ENCODE measurements around the gene AKR1C3.
"Not testable (repeated sequence)": the region's sequence is repeated elsewhere in the genome, so short reads cannot be mapped to it uniquely, and the experiment has no call there.

AKR1C3 gene

GRCh38 chr10:5088703-5089261, 5.4 kb upstream of the AKR1C3 start:
- ATAC-seq (no peak), DNase-seq (no peak)

- no peak for DNase-seq
- ATAC-seq: no peak
These were observed 4.3 kb upstream of the AKR1C3 start for GRCh38 chr10:5089865-5090264.

GRCh38 chr10:5090551-5090950, 3.7 kb upstream of the AKR1C3 start:
- DNase-seq (no peak), ATAC-seq (no peak)

- no peak for ATAC-seq
These were observed 3.0 kb upstream of the AKR1C3 start for GRCh38 chr10:5091196-5091595.

GRCh38 chr10:5092375-5092774, 1.8 kb upstream of the AKR1C3 start:
- DNase-seq (no peak), ATAC-seq (no peak)

More at GRCh38 chr10:5091196-5091595, 3.0 kb upstream of the AKR1C3 start:
- DNase-seq: no peak

GRCh38 chr10:5092848-5093790, 1.1 kb upstream of the AKR1C3 start:
- no peak for DNase-seq
- ATAC-seq: no peak

GRCh38 chr10:5095687-5096086, 1.5 kb downstream of the AKR1C3 start:
- DNase-seq: no peak
- ATAC-seq: no peak

- DNase-seq (no peak), ATAC-seq (no peak)
These were observed 1.9 kb downstream of the AKR1C3 start for GRCh38 chr10:5096108-5096507.

GRCh38 chr10:5102479-5102878, 8.3 kb downstream of the AKR1C3 start:
- not testable (repeated sequence) for DNase-seq, ATAC-seq

GRCh38 chr10:5103481-5103880, 9.3 kb downstream of the AKR1C3 start:
- DNase-seq (no peak), ATAC-seq (no peak)

GRCh38 chr10:5105626-5106025, 11.4 kb downstream of the AKR1C3 start:
- no peak for DNase-seq
- ATAC-seq: no peak

GRCh38 chr10:5106553-5106952, 12.3 kb downstream of the AKR1C3 start:
- DNase-seq: no peak
- no peak for ATAC-seq

- ATAC-seq: no peak
- no peak for DNase-seq
These were observed 13.8 kb downstream of the AKR1C3 start for GRCh38 chr10:5107860-5108526.

GRCh38 chr10:5108658-5109416, 14.6 kb downstream of the AKR1C3 start:
- ATAC-seq (no peak), DNase-seq (no peak)

GRCh38 chr10:5109861-5110260, 15.6 kb downstream of the AKR1C3 start:
- not testable (repeated sequence) for DNase-seq, ATAC-seq

- ATAC-seq: no peak
- DNase-seq: no peak
These were observed 22.4 kb downstream of the AKR1C3 start for GRCh38 chr10:5116621-5117020.

- ATAC-seq (no peak), DNase-seq (no peak)
These were observed 22.8 kb downstream of the AKR1C3 start for GRCh38 chr10:5117026-5117425.

GRCh38 chr10:5119997-5120396, 25.8 kb downstream of the AKR1C3 start:
- not testable (repeated sequence) for ATAC-seq, DNase-seq

GRCh38 chr10:5123886-5124285, 29.7 kb downstream of the AKR1C3 start:
- no peak for ATAC-seq

GRCh38 chr10:5125315-5126044, 31.3 kb downstream of the AKR1C3 start:
- ATAC-seq: no peak
- DNase-seq: no peak

More at GRCh38 chr10:5123886-5124285, 29.7 kb downstream of the AKR1C3 start:
- DNase-seq: no peak

- ATAC-seq (no peak), DNase-seq (no peak)
These were observed 41.4 kb downstream of the AKR1C3 start for GRCh38 chr10:5135581-5135980.
